Psoas muscle (tissue), 8 donors: Measurements from ENCODE around the gene KIAA0319L. TPM values are rescaled to one million over a fixed set of nuclear protein-coding genes. Genes with fewer than 3 reads are reported as not detected.

Experiments
- ATAC-seq, 4 donors: fragments of 200-7000 bp; cut with Tn5 transposase; one replicate each; pipeline ENCODE4 v1.9.1; 2020; ENCODE audit warnings: moderate library complexity in 3 of 4, mild to moderate bottlenecking in 2 of 4
- DNase-seq, 2 donors: peaks; one replicate each; pipeline ENCODE4 v3.0.0-alpha.2; 2020
- H3K27ac ChIP-seq: fragments of 200-600 bp; one replicate; pipeline ENCODE4 v1.8.0; 2022
- H3K27me3 ChIP-seq, 3 donors: fragments of 200-600 bp in 1 of 3; one replicate each; pipeline versions ENCODE4 v1.6.1 to v1.8.0; 2013 to 2022; ENCODE audit warnings: low read length in 2 of 3, mild to moderate bottlenecking in 2 of 3, moderate library complexity in 1 of 3; ENCODE audit not compliant: insufficient read depth in 3 of 3
- H3K36me3 ChIP-seq, 2 donors: fragments of 200-600 bp in 1 of 2; one replicate each; pipeline versions ENCODE4 v1.6.1 to v1.8.0; 2013 to 2022; ENCODE audit warnings: low read depth in 1 of 2, mild to moderate bottlenecking in 1 of 2, moderate library complexity in 1 of 2; ENCODE audit not compliant: insufficient read depth in 1 of 2
- H3K4me1 ChIP-seq: fragments of 200-600 bp; one replicate; pipeline ENCODE4 v1.8.0; 2022
- H3K4me3 ChIP-seq: fragments of 200-600 bp; one replicate; pipeline ENCODE4 v1.8.0; 2022; ENCODE audit warnings: mild to moderate bottlenecking
- H3K9me3 ChIP-seq: fragments of 200-600 bp; one replicate; pipeline ENCODE4 v1.8.0; 2022
- CTCF ChIP-seq: fragments of 200-600 bp; IDR thresholded peaks from one replicate; pipeline ENCODE4 v1.8.0; 2022; ENCODE audit warnings: antibody characterized with exemption
- WGBS, 3 donors: extraction: QIAGEN DNeasy Blood & Tissue Kit; methylation state at CpG; one replicate each; pipeline versions ENCODE4 v1.1.6 to v1.1.7; 2013; 5-methylcytosine and 5-hydroxymethylcytosine counted together
- intact Hi-C, 2 donors: fragments of 100-400 bp; cut with DNase I; formaldehyde crosslinking; loops; one replicate each; pipeline versions ENCODE4 v1.11.0 to v1.14.2; 2022
- polyA plus RNA-seq, 3 donors: library from polyadenylated mRNA; stranded (reverse); fragments of 200-250 nt; gene quantifications; one replicate each; pipeline ENCODE4 v1.2.3, GENCODE V29; 2013
- total RNA-seq, 4 donors: library from RNA; stranded (reverse); fragmentation: NEBNext Ultra II Directional in 2 of 4; extraction: Animal tissue kit (Norgen Biotek cat#: 25700) in 2 of 4; gene quantifications; one replicate each; pipeline versions ENCODE4 v1.2.1 to v1.2.4, GENCODE V29; 2021 to 2023
- donor health status: healthy with polysubstance abuse.
- donor health status: DM: no; HTN: no; CAD: no; lungs with moderate emphysema.
- donor health status: Bipolar disorder and iron deficiency.
- donor health status: healthy.
- donor health status: DM: yes; HTN: yes; CAD: no.
- donor health status: DM: no; HTN: no; CAD: no.
- donor health status: DM: no; HTN: no; CAD: no.
- donor health status: DM: yes; HTN: yes; CAD: no.

Gene KIAA0319L
- total and polyA plus RNA-seq, 7 donors: 18.0 to 46.9 (median 35.7) TPM

- TF ChIP-seq CTCF: no peak
- ATAC-seq: no peak
- H3K27ac ChIP-seq: no peak overlapping the region
- 69 to 76% (median 76%) methylated on average over 2 of the region's 2 CpGs for WGBS, 3 donors
- no peaks in the 10 kb centered on the region for H3K36me3 ChIP-seq
- peaks cover 21% of the 10 kb centered on the region for H3K9me3 ChIP-seq
- no peaks in the 10 kb centered on the region for H3K4me1 ChIP-seq
- no peak overlapping the region for H3K4me3 ChIP-seq
- intact Hi-C loops: no loop called here
- H3K27me3 ChIP-seq: no peaks in the 10 kb centered on the region
- DNase-seq: no peak
These were observed 37.8 kb downstream of the KIAA0319L start for GRCh38 chr1:35519432-35519831.

- 98 to 99% (median 98%) methylated on average over 3 of the region's 3 CpGs for WGBS, 3 donors
- Histone ChIP-seq H3K36me3 (no peaks in the 10 kb centered on the region), H3K4me3 (no peak overlapping the region), H3K9me3 (peaks cover 21% of the 10 kb centered on the region), H3K27ac (no peak overlapping the region), H3K4me1 (peaks cover 8% of the 10 kb centered on the region), H3K27me3 (no peaks in the 10 kb centered on the region)
- DNase-seq (no peak), ATAC-seq (no peak)
- intact Hi-C loops: no loop called here
- no peak for TF ChIP-seq CTCF
These were observed 39.0 kb downstream of the KIAA0319L start for GRCh38 chr1:35518183-35518582.

GRCh38 chr1:35511305-35511704 is 45.9 kb downstream of the KIAA0319L start:
- Histone ChIP-seq H3K4me1 (peaks cover 18% of the 10 kb centered on the region), H3K27ac (no peak overlapping the region), H3K36me3 (peaks cover 2 to 6% of the 10 kb centered on the region in 2 donors), H3K9me3 (peaks cover 9% of the 10 kb centered on the region), H3K27me3 (no peaks in the 10 kb centered on the region), H3K4me3 (no peak overlapping the region)
- ATAC-seq (no peak), DNase-seq (no peak)
- 98 to 99% (median 99%) methylated on average over 2 of the region's 2 CpGs for WGBS, 3 donors
- intact Hi-C loops: no loop called here
- TF ChIP-seq CTCF: no peak

GRCh38 chr1:35509558-35509957 is 47.6 kb downstream of the KIAA0319L start:
- intact Hi-C loops: no loop called here
- ATAC-seq: no peak
- Histone ChIP-seq H3K9me3 (no peaks in the 10 kb centered on the region), H3K27ac (no peak overlapping the region), H3K4me1 (peaks cover 23% of the 10 kb centered on the region), H3K4me3 (no peak overlapping the region), H3K36me3 (peaks cover 5 to 13% of the 10 kb centered on the region in 2 donors), H3K27me3 (no peaks in the 10 kb centered on the region)
- WGBS, 3 donors: 75 to 87% (median 83%) methylated on average over 3 of the region's 3 CpGs
- DNase-seq: no peak
- TF ChIP-seq CTCF: no peak

GRCh38 chr1:35507947-35508346 is 49.3 kb downstream of the KIAA0319L start:
- no peak for ATAC-seq
- peaks cover 15% of the 10 kb centered on the region for H3K4me1 ChIP-seq
- no peak overlapping the region for H3K4me3 ChIP-seq
- no peaks in the 10 kb centered on the region for H3K27me3 ChIP-seq
- no peak overlapping the region for H3K27ac ChIP-seq
- no peaks in the 10 kb centered on the region for H3K9me3 ChIP-seq
- H3K36me3 ChIP-seq: peaks cover 5 to 13% of the 10 kb centered on the region in 2 donors
- no peak for DNase-seq
- intact Hi-C loops: no loop called here
- no peak for TF ChIP-seq CTCF
